ENCODE results near the gene TFCP2L1.

TFCP2L1 gene

GRCh38 chr2:121182520-121182919, 102.5 kb downstream of the TFCP2L1 start:
- H3K4me3 ChIP-seq (ENCODE audit: low read depth, low read length) = no peak overlapping the region
- no peak for DNase-seq (ENCODE audit: low read depth)
- TF ChIP-seq CTCF (IDR thresholded peaks at IDR 0.05; ENCODE audit: insufficient read depth, low read depth, low read length, missing control alignments) = no peak

- no peak overlapping the region for H3K4me3 ChIP-seq (ENCODE audit: low read depth, low read length)
- TF ChIP-seq CTCF (IDR thresholded peaks at IDR 0.05; ENCODE audit: insufficient read depth, low read depth, low read length, missing control alignments) = no peak
- DNase-seq (ENCODE audit: low read depth) = no peak
Observed at GRCh38 chr2:121179467-121179866, 105.5 kb downstream of the TFCP2L1 start.

GRCh38 chr2:121178730-121179129, 106.3 kb downstream of the TFCP2L1 start:
- DNase-seq (ENCODE audit: low read depth) = no peak
- TF ChIP-seq CTCF (IDR thresholded peaks at IDR 0.05; ENCODE audit: insufficient read depth, low read depth, low read length, missing control alignments) = no peak
- H3K4me3 ChIP-seq (ENCODE audit: low read depth, low read length) = no peak overlapping the region

GRCh38 chr2:121177896-121178295, 107.1 kb downstream of the TFCP2L1 start:
- no peak for DNase-seq (ENCODE audit: low read depth)
- no peak for TF ChIP-seq CTCF (IDR thresholded peaks at IDR 0.05; ENCODE audit: insufficient read depth, low read depth, low read length, missing control alignments)
- H3K4me3 ChIP-seq (ENCODE audit: low read depth, low read length) = no peak overlapping the region

- no peak for TF ChIP-seq CTCF (IDR thresholded peaks at IDR 0.05; ENCODE audit: insufficient read depth, low read depth, low read length, missing control alignments)
- no peak overlapping the region for H3K4me3 ChIP-seq (ENCODE audit: low read depth, low read length)
- no peak for DNase-seq (ENCODE audit: low read depth)
Observed at GRCh38 chr2:121175326-121175725, 109.7 kb downstream of the TFCP2L1 start.

- no peak for TF ChIP-seq CTCF (IDR thresholded peaks at IDR 0.05; ENCODE audit: insufficient read depth, low read depth, low read length, missing control alignments)
- no peak for DNase-seq (ENCODE audit: low read depth)
- H3K4me3 ChIP-seq (ENCODE audit: low read depth, low read length) = no peak overlapping the region
Observed at GRCh38 chr2:121173806-121174205, 111.2 kb downstream of the TFCP2L1 start.

- no peak overlapping the region for H3K4me3 ChIP-seq (ENCODE audit: low read depth, low read length)
- no peak for TF ChIP-seq CTCF (IDR thresholded peaks at IDR 0.05; ENCODE audit: insufficient read depth, low read depth, low read length, missing control alignments)
- DNase-seq (ENCODE audit: low read depth) = no peak
Observed at GRCh38 chr2:121173112-121173511, 111.9 kb downstream of the TFCP2L1 start.
